Measurements from ENCODE around the gene DIP2C.

The DIP2C gene

GRCh38 chr10:290026-290725 lies 399.3 kb downstream of the DIP2C start:
- no peak for DNase-seq (ENCODE audit: low read depth in 4 of 4, low spot score in 1 of 4)

GRCh38 chr10:289581-289980 lies 399.9 kb downstream of the DIP2C start:
- DNase-seq (ENCODE audit: low read depth in 4 of 4, low spot score in 1 of 4): no peak

GRCh38 chr10:288316-289200 lies 400.9 kb downstream of the DIP2C start:
- no peak for DNase-seq (ENCODE audit: low read depth in 4 of 4, low spot score in 1 of 4)

- no peak for DNase-seq (ENCODE audit: low read depth in 4 of 4, low spot score in 1 of 4)
Measured at GRCh38 chr10:287814-288213, 401.7 kb downstream of the DIP2C start.

- DNase-seq (ENCODE audit: low read depth in 4 of 4, low spot score in 1 of 4): no peak
Measured at GRCh38 chr10:287026-287709, 402.3 kb downstream of the DIP2C start.

- no peak for DNase-seq (ENCODE audit: low read depth in 4 of 4, low spot score in 1 of 4)
Measured at GRCh38 chr10:285216-285615, 404.3 kb downstream of the DIP2C start.

GRCh38 chr10:283916-284356 lies 405.5 kb downstream of the DIP2C start:
- DNase-seq (ENCODE audit: low read depth in 4 of 4, low spot score in 1 of 4): peak in 1 of 4 experiments; percentile 18

- no peak for DNase-seq (ENCODE audit: low read depth in 4 of 4, low spot score in 1 of 4)
Measured at GRCh38 chr10:283140-283479, 406.4 kb downstream of the DIP2C start.

GRCh38 chr10:282294-283139 lies 407.0 kb downstream of the DIP2C start:
- DNase-seq (ENCODE audit: low read depth in 4 of 4, low spot score in 1 of 4): no peak

GRCh38 chr10:279655-280054 lies 409.8 kb downstream of the DIP2C start:
- DNase-seq (ENCODE audit: low read depth in 4 of 4, low spot score in 1 of 4): no peak

- DNase-seq (ENCODE audit: low read depth in 4 of 4, low spot score in 1 of 4): no peak
Measured at GRCh38 chr10:279232-279631, 410.2 kb downstream of the DIP2C start.

GRCh38 chr10:278707-279106 lies 410.8 kb downstream of the DIP2C start:
- DNase-seq (ENCODE audit: low read depth in 4 of 4, low spot score in 1 of 4): no peak

GRCh38 chr10:277963-278362 lies 411.5 kb downstream of the DIP2C start:
- DNase-seq (ENCODE audit: low read depth in 4 of 4, low spot score in 1 of 4): no peak

- DNase-seq (ENCODE audit: low read depth in 4 of 4, low spot score in 1 of 4): no peak
Measured at GRCh38 chr10:275680-276079, 413.8 kb downstream of the DIP2C start.

GRCh38 chr10:274866-275265 lies 414.6 kb downstream of the DIP2C start:
- DNase-seq (ENCODE audit: low read depth in 4 of 4, low spot score in 1 of 4): no peak

- no peak for DNase-seq (ENCODE audit: low read depth in 4 of 4, low spot score in 1 of 4)
Measured at GRCh38 chr10:273088-273487, 416.4 kb downstream of the DIP2C start.

GRCh38 chr10:271722-272121 lies 417.7 kb downstream of the DIP2C start:
- no peak for DNase-seq (ENCODE audit: low read depth in 4 of 4, low spot score in 1 of 4)

GRCh38 chr10:271201-271600 lies 418.3 kb downstream of the DIP2C start:
- DNase-seq (ENCODE audit: low read depth in 4 of 4, low spot score in 1 of 4): no peak

GRCh38 chr10:269440-270074 lies 419.9 kb downstream of the DIP2C start:
- DNase-seq (ENCODE audit: low read depth in 4 of 4, low spot score in 1 of 4): no peak

- DNase-seq (ENCODE audit: low read depth in 4 of 4, low spot score in 1 of 4): no peak
Measured at GRCh38 chr10:267705-268104, 421.8 kb downstream of the DIP2C start.
